SK-N-MC (cell line): ENCODE data around the gene APBA2.

ENCODE experiments used
- EZH2 ChIP-seq: fragments of 200-600 bp; sonication (generic); IDR thresholded peaks from one replicate; pipeline ENCODE4 v1.6.1; 2017; ENCODE audit warnings: antibody characterized with exemption
- FOXP2 ChIP-seq: optimal IDR thresholded peaks from 2 replicates; pipeline ENCODE3; 2011; ENCODE audit warnings: mild to moderate bottlenecking, moderate library complexity; ENCODE audit not compliant: insufficient read depth; ENCODE audit errors: extremely low read length, control extremely low read depth
- POLR2AphosphoS5 ChIP-seq: IDR thresholded peaks from 2 replicates; pipeline ENCODE4 v1.6.1; 2012; ENCODE audit warnings: mild to moderate bottlenecking, low read depth, low read length, borderline replicate concordance

DNA sequence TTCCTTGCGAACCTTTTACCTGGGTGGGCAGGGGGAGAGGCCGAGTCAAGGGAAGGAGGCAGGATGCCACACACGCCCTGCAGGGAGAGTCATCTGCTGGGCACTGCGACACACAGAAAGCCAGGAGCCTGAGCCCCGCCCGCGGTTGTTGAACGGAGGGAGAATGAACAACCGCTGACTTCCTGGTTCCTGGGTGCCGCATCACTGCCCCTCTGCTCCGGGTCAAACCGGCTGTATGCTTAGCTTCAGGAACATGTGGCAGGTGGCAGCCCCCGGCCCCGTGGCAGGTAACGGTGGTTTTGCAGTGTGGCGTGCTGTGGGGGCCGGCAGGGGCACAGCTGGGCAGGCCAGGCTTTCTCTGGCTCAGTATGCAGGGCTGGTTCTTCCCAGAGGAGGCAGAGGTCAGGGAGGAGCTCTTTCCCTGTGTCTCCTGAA, 33.4 kb downstream of the APBA2 start:
- TF ChIP-seq POLR2AphosphoS5, result no peak
- no peak for TF ChIP-seq EZH2
- no peak for TF ChIP-seq FOXP2
